Activated B cell treated with CpG ODN at 0.5 μM for 24 hours (primary cell): Measurements from ENCODE around the gene DCUN1D5. TPM values are rescaled to one million over a fixed set of nuclear protein-coding genes. Genes with fewer than 3 reads are reported as not detected.

Source experiments
- ATAC-seq: fragments of 200-7000 bp; cut with Tn5 transposase; one replicate; pipeline ENCODE4 v1.10.0; 2021; ENCODE audit warnings: low read depth, mild to moderate bottlenecking, moderate library complexity
- CTCF ChIA-PET: fragments of 350-600 bp; sonication (Branson Sonifier 250); formaldehyde crosslinking; loops from one replicate; lab custom pipeline; 2021; ENCODE audit warnings: antibody characterized with exemption; lab: Charles Lee
- POLR2A ChIA-PET: fragments of 350-600 bp; sonication (Branson Sonifier 250); formaldehyde crosslinking; loops from one replicate; lab custom pipeline; 2021; ENCODE audit warnings: antibody characterized with exemption; lab: Charles Lee
- DNase-seq: peaks from one replicate; pipeline ENCODE4 v3.0.0; 2022
- H3K27ac Mint-ChIP-seq: one replicate; pipeline ENCODE4 v1.8.0; 2020; ENCODE audit warnings: mixed read lengths
- H3K27me3 Mint-ChIP-seq: one replicate; pipeline ENCODE4 v1.8.0; 2021; ENCODE audit warnings: mixed read lengths
- H3K36me3 Mint-ChIP-seq: one replicate; pipeline ENCODE4 v1.8.0; 2021; ENCODE audit warnings: low read depth, mixed read lengths
- H3K4me1 Mint-ChIP-seq: one replicate; pipeline ENCODE4 v1.8.0; 2021; ENCODE audit warnings: mixed read lengths
- H3K4me3 Mint-ChIP-seq: one replicate; pipeline ENCODE4 v1.8.0; 2020; ENCODE audit warnings: mild to moderate bottlenecking, mixed read lengths
- H3K9me3 Mint-ChIP-seq: one replicate; pipeline ENCODE4 v1.8.0; 2020; ENCODE audit warnings: mixed read lengths
- intact Hi-C: fragments of 100-400 bp; cut with micrococcal nuclease; formaldehyde crosslinking; loops from one replicate; pipeline ENCODE4 v1.15.1; 2024
- total RNA-seq: library from RNA; stranded (reverse); gene quantifications from 2 replicates; pipeline ENCODE4 v1.2.3, GENCODE V29; 2022
- TF ChIP-seq, protein P1 (sequence below): fragments of 200-600 bp; IDR thresholded peaks from one replicate; pipeline ENCODE4 v1.8.0; 2022; ENCODE audit warnings: antibody characterized with exemption, mild to moderate bottlenecking

Gene DCUN1D5
- total RNA-seq, 1 donor from 2014 or later = 20.9 TPM

DNA sequence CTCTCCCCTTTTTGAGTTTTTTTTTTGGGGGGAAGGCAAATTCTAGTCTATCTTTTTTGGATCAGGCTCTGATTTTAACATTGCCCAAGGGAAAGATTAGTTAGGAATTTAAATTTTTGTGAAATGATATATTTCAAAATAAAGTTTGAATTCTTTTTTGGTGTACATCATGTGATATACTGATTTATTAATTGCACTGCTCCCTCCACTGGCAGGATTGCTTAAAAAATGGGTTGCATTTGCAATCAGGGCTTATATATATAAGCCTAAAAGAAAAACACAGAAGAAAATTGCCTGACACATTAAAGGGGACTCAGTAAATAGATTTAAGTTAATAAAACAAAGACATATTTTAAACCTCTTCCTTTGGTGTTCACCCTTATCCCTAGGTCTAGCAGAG is 18.4 kb upstream of the DCUN1D5 start:
- peaks cover 5% of the 10 kb centered on the region for H3K36me3 Mint-ChIP-seq
- ChIA-PET CTCF (no interaction called here), POLR2A (no interaction called here)
- no peaks in the 10 kb centered on the region for H3K27me3 Mint-ChIP-seq
- TF ChIP-seq, protein P1, sequence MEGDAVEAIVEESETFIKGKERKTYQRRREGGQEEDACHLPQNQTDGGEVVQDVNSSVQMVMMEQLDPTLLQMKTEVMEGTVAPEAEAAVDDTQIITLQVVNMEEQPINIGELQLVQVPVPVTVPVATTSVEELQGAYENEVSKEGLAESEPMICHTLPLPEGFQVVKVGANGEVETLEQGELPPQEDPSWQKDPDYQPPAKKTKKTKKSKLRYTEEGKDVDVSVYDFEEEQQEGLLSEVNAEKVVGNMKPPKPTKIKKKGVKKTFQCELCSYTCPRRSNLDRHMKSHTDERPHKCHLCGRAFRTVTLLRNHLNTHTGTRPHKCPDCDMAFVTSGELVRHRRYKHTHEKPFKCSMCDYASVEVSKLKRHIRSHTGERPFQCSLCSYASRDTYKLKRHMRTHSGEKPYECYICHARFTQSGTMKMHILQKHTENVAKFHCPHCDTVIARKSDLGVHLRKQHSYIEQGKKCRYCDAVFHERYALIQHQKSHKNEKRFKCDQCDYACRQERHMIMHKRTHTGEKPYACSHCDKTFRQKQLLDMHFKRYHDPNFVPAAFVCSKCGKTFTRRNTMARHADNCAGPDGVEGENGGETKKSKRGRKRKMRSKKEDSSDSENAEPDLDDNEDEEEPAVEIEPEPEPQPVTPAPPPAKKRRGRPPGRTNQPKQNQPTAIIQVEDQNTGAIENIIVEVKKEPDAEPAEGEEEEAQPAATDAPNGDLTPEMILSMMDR = no peak
- H3K9me3 Mint-ChIP-seq = no peaks in the 10 kb centered on the region
- H3K4me3 Mint-ChIP-seq = no peak overlapping the region
- H3K27ac Mint-ChIP-seq = no peak overlapping the region
- ATAC-seq = no peak
- no peak for DNase-seq
- H3K4me1 Mint-ChIP-seq = peaks cover 13% of the 10 kb centered on the region
- intact Hi-C loops = no loop called here

DNA sequence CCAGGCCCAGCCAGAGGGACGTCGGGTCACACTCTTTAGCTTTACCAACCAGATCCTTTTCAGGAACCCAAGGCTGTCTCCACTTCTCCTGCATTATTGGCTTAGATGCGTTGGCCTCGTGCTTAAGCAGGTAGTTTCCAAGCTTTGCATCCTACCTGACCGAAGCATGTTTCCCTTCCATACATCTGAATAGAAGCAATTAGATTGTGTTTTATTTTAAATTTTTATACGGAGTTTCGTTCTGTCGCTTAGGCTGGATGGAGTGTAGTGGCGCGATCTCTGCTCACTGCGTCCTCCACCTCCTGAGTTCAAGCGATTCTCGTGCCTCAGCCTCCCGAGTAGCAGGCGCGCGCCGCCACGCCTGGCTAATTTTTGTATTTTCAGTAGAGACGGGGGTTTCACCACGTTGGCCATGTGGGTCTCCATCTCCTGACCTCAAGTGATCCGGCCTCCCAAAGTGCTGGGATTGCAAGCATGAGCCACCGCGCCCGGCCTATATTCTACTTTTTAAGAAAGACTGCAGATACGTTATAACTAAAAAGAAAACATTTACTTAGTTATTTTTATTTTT is 17.9 kb upstream of the DCUN1D5 start:
- no peaks in the 10 kb centered on the region for H3K9me3 Mint-ChIP-seq
- ATAC-seq (peak; percentile 28), DNase-seq (no peak)
- CTCF ChIA-PET = interaction anchor here (1.1 to 1.3 kb wide), 3 partner anchors 10 to 20 kb away, joined by 3 to 16 read pairs (median 4); partner anchors contain the start of gene DCUN1D5
- peaks cover 5% of the 10 kb centered on the region for H3K36me3 Mint-ChIP-seq
- H3K27ac Mint-ChIP-seq = peak overlapping the region; percentile 85
- POLR2A ChIA-PET = interaction anchor here (1.0 to 3.5 kb wide), 2 partner anchors 10 to 18 kb away, joined by 4 to 47 read pairs; partner anchors contain the start of gene DCUN1D5
- peaks cover 13% of the 10 kb centered on the region for H3K4me1 Mint-ChIP-seq
- H3K4me3 Mint-ChIP-seq = peak overlapping the region; percentile 95
- TF ChIP-seq, protein P1 = no peak
- intact Hi-C loops = loop anchor here (1.0 to 5.0 kb wide), 3 partner anchors 18 to 1193 kb away; partner anchors contain the start of genes ANGPTL5, CEP126 and DCUN1D5
- no peaks in the 10 kb centered on the region for H3K27me3 Mint-ChIP-seq

DNA sequence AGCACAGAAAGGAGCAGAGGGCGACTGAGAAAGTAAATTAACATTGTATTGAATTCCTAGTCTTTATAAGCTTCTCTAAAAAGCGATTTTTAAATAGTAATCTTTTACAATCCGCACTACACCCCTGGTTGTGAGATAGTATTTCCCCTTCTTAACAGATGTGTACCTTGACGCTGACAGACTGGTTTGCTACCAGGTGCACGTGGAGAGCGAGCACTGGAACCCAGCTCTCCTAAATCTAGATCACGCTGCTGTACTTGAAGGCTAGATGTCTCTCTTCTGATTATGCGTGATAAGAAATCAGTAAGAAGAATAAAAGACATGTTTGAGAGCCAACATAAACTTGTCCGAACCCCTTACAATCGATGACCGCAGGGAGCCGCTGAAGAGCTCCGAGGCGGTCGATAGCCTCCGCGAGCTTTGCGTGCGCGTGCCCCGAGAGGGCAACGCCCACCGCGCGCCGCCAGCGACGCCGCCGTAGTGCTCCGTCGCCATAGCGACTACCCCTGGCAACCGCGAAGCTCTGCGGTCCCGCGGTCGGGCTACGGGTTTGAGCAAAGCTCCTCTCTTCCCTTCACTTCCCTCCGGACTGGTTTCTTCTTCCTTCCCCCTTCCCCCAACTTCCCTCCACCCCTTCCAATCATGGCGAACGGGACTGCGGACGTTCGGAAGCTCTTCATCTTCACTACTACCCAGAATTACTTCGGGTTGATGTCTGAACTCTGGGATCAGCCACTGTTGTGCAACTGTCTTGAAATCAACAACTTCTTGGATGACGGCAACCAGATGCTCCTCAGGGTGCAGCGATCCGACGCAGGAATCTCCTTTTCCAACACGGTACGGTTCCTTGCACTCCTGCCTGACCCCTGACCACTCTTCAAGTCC is 17.2 kb upstream of the DCUN1D5 start, which contains the start of gene DYNC2H1:
Gene DYNC2H1 (plus strand): TSS at position 494 of the 885 bp plus-strand sequence. CDS start 149 bp downstream, at position 643.
- DNase-seq (peak; percentile 84), ATAC-seq (peak; percentile 94)
- Mint-ChIP-seq H3K4me3 (peak within 1 kb of the TSS; percentile 95), H3K27me3 (peaks cover 6% of the 10 kb centered on the region), H3K9me3 (no peaks in the 10 kb centered on the region), H3K4me1 (peaks cover 13% of the 10 kb centered on the region), H3K36me3 (peaks cover 5% of the 10 kb centered on the region), H3K27ac (peak within 1 kb of the TSS; percentile 85)
- intact Hi-C loops = loop anchor here (1.0 to 5.0 kb wide), 3 partner anchors 17 to 1192 kb away; partner anchors contain the start of genes ANGPTL5, CEP126 and DCUN1D5
- ChIA-PET CTCF (interaction anchor here (0.6 to 1.3 kb wide), 5 partner anchors 11 to 767 kb away, joined by 3 to 16 read pairs (median 3); partner anchors contain the start of gene DCUN1D5), POLR2A (interaction anchor here (1.0 to 3.5 kb wide), 2 partner anchors 9 to 18 kb away, joined by 4 to 47 read pairs; partner anchors contain the start of gene DCUN1D5)
- TF ChIP-seq, protein P1 = no peak

DNA sequence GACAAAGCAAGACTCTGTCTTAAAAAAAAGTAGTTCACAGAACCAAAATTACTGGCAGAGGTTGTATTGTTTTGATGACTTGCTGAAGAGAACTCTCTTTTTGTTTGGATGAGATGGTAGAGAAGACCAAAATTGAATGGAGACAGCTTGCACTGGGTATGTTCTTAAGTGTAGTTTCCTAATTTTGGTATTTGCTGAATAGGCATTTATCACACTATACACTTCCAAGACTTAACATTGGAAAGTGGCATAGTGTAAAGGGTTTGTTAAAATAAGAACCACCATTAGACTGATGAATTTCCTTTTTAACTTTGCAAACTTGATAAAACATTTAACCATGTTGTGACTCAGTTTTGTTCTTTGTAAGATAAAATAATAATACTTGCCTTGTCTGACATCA is 5.3 kb upstream of the DCUN1D5 start:
- peaks cover 4% of the 10 kb centered on the region for H3K4me1 Mint-ChIP-seq
- CTCF ChIA-PET = no interaction called here
- no peak overlapping the region for H3K27ac Mint-ChIP-seq
- TF ChIP-seq, protein P1 = no peak
- peaks cover 51% of the 10 kb centered on the region for H3K27me3 Mint-ChIP-seq
- DNase-seq (no peak), ATAC-seq (no peak)
- H3K36me3 Mint-ChIP-seq = peaks cover under 1% of the 10 kb centered on the region
- POLR2A ChIA-PET = no interaction called here
- intact Hi-C loops = no loop called here
- no peaks in the 10 kb centered on the region for H3K9me3 Mint-ChIP-seq
- no peak overlapping the region for H3K4me3 Mint-ChIP-seq
